GM12878 (cell line): Measurements from ENCODE around the gene SVEP1.

Experiments used
- ATF7 ChIP-seq: fragments of 450-650 bp; IDR thresholded peaks from 2 replicates; pipeline ENCODE4 v1.6.1; 2016; ENCODE audit warnings: low read depth, mild to moderate bottlenecking
- GABPA ChIP-seq: IDR thresholded peaks from 2 replicates; pipeline ENCODE4 v1.6.1; 2014; ENCODE audit warnings: antibody characterized with exemption, low read depth, mild to moderate bottlenecking, inconsistent platforms
- POLR2A ChIP-seq: IDR thresholded peaks from 2 replicates; pipeline ENCODE4 v1.6.1; 2011; ENCODE audit warnings: low read depth, mild to moderate bottlenecking, low read length
- POLR2AphosphoS5 ChIP-seq: IDR thresholded peaks from 2 replicates; pipeline ENCODE4 v1.6.1; 2011; ENCODE audit warnings: mild to moderate bottlenecking, low read length, inconsistent platforms
- RAD21 ChIP-seq: IDR thresholded peaks from 2 replicates; pipeline ENCODE4 v1.6.1; 2011; ENCODE audit warnings: mild to moderate bottlenecking, low read depth, low read length, moderate library complexity; ENCODE audit not compliant: insufficient read depth
- RFX5 ChIP-seq: IDR thresholded peaks from 2 replicates; pipeline ENCODE4 v1.6.1; 2011; ENCODE audit warnings: low read depth, low read length, improper control_type of control experiment
- TF ChIP-seq, protein P1 (sequence below), 3 experiments: IDR thresholded peaks in 2 of 3; conservative IDR thresholded peaks in 1 of 3; 2 replicates each; pipeline ENCODE4 v1.5.1; 2011; ENCODE audit warnings: low read depth in 3 of 3, low read length in 3 of 3, mild to moderate bottlenecking in 3 of 3, control low read depth in 2 of 3, moderate library complexity in 2 of 3, inconsistent platforms in 1 of 3, mixed read lengths in 1 of 3; ENCODE audit not compliant: control insufficient read depth in 2 of 3, insufficient read depth in 1 of 3; ENCODE audit errors: extremely low read depth in 1 of 3
- TF ChIP-seq, protein P2 (sequence below): IDR thresholded peaks from 2 replicates; pipeline ENCODE4 v1.6.1; 2012; ENCODE audit warnings: low read depth, low read length, improper control_type of control experiment

DNA sequence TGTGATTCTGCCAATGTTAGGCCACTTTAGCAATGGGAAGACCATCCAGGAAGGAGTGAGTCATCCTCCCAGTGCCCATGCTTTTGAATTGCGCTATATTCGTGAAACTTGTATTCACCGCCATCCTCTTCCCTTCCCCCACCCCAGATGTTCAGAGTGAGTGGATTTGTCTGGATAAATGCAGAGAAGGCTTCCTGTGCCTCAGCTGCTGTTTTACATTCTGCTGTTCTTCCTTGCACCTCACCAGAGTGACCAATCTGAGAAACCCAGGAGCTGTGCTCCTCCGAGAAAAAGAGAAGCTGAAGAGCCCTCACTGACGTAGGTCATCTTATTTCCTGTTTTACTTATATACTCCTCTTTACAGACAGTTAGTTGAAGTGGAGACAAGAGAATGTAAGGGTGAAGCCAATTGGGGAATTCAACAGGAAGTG, 24.6 kb upstream of the SVEP1 start:
- TF ChIP-seq GABPA, result no peak
- no peak for TF ChIP-seq ATF7
- TF ChIP-seq, protein P1, sequence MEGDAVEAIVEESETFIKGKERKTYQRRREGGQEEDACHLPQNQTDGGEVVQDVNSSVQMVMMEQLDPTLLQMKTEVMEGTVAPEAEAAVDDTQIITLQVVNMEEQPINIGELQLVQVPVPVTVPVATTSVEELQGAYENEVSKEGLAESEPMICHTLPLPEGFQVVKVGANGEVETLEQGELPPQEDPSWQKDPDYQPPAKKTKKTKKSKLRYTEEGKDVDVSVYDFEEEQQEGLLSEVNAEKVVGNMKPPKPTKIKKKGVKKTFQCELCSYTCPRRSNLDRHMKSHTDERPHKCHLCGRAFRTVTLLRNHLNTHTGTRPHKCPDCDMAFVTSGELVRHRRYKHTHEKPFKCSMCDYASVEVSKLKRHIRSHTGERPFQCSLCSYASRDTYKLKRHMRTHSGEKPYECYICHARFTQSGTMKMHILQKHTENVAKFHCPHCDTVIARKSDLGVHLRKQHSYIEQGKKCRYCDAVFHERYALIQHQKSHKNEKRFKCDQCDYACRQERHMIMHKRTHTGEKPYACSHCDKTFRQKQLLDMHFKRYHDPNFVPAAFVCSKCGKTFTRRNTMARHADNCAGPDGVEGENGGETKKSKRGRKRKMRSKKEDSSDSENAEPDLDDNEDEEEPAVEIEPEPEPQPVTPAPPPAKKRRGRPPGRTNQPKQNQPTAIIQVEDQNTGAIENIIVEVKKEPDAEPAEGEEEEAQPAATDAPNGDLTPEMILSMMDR (IDR thresholded peaks at IDR 0.05 in 2 of 3, conservative IDR thresholded peaks at IDR 0.05 in 1 of 3; ENCODE audit: control insufficient read depth in 2 of 3, extremely low read depth in 1 of 3, insufficient read depth in 1 of 3, low read depth in 3 of 3, low read length in 3 of 3), result no peak
- TF ChIP-seq, protein P2, sequence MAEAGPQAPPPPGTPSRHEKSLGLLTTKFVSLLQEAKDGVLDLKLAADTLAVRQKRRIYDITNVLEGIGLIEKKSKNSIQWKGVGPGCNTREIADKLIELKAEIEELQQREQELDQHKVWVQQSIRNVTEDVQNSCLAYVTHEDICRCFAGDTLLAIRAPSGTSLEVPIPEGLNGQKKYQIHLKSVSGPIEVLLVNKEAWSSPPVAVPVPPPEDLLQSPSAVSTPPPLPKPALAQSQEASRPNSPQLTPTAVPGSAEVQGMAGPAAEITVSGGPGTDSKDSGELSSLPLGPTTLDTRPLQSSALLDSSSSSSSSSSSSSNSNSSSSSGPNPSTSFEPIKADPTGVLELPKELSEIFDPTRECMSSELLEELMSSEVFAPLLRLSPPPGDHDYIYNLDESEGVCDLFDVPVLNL, result no peak
- TF ChIP-seq RAD21, result no peak
- no peak for TF ChIP-seq POLR2AphosphoS5
- no peak for TF ChIP-seq RFX5
- TF ChIP-seq POLR2A, result no peak
